HCT116 (cell line): ENCODE data around the gene COG6. TPM values are rescaled to one million over a fixed set of nuclear protein-coding genes. Genes with fewer than 3 reads are reported as not detected.

Experiments used
- ATAC-seq: fragments of 200-7000 bp; cut with Tn5 transposase; 2 replicates; pipeline ENCODE4 v1.9.1; 2020; ENCODE audit warnings: mild to moderate bottlenecking, moderate library complexity
- BruUV-seq: library from RNA; stranded (reverse); fragments of 400-500 nt; replicated peaks from 2 replicates; lab custom pipeline; 2021; lab: Mats Ljungman, UMichigan
- CTCF ChIA-PET: fragments of 300-600 bp; sonication (Branson Sonifier 250); formaldehyde crosslinking; loops from one replicate; lab custom pipeline; 2021; ENCODE audit warnings: antibody characterized with exemption; lab: Charles Lee
- POLR2A ChIA-PET: fragments of 300-600, 350-600 bp; sonication (Branson Sonifier 250); formaldehyde crosslinking; loops from one replicate; lab custom pipeline; 2021; ENCODE audit warnings: antibody characterized with exemption; lab: Charles Lee
- RAD21 ChIA-PET, 2 experiments: fragments of 300-600 bp; sonication (Branson Sonifier 250); formaldehyde crosslinking; loops; one replicate each; lab custom pipeline; 2023; ENCODE audit warnings: low total read pairs in 2 of 2; ENCODE audit not compliant: uncharacterized antibody in 2 of 2, unreplicated experiment in 2 of 2, low non-redundant PET in 1 of 2; lab: Charles Lee
- DNase-seq: peaks from one replicate; pipeline ENCODE4 v3.0.0-alpha.2; 2010; ENCODE audit warnings: low read depth, low spot score
- H2AFZ ChIP-seq: fragments of 200-600 bp; shearing (Covaris generic), sonication (generic); 2 replicates; pipeline ENCODE4 v1.6.1; 2017; ENCODE audit warnings: low read depth, mixed run types, mixed read lengths, antibody characterized with exemption, low read length; ENCODE audit not compliant: poor library complexity, severe bottlenecking
- H3K27ac ChIP-seq: 2 replicates; pipeline ENCODE4 v1.5.1; 2012; ENCODE audit warnings: low read depth, low read length
- H3K27me3 ChIP-seq: fragments of 200-600 bp; sonication (generic); 2 replicates; pipeline ENCODE4 v1.6.1; 2016; ENCODE audit warnings: mixed run types, low read length, mixed read lengths; ENCODE audit not compliant: insufficient read depth
- H3K36me3 ChIP-seq, 2 experiments: fragments of 200-500 bp in 1 of 2; fragments of 200-600 bp in 1 of 2; sonication (Bioruptor generic) in 1 of 2; sonication (generic) in 1 of 2; 2 replicates each; pipeline versions ENCODE4 v1.5.1 to v1.6.1; 2014 to 2016; ENCODE audit warnings: low read length in 2 of 2, inconsistent platforms in 1 of 2, mixed read lengths in 1 of 2, mixed run types in 1 of 2; ENCODE audit not compliant: insufficient read depth in 2 of 2, control insufficient read depth in 1 of 2
- H3K4me1 ChIP-seq, 2 experiments: fragments of 200-600 bp in 1 of 2; sonication (generic) in 1 of 2; 2 replicates each; pipeline versions ENCODE4 v1.5.1 to v1.6.1; 2012 to 2017; ENCODE audit warnings: low read length in 2 of 2, inconsistent platforms in 1 of 2, mild to moderate bottlenecking in 1 of 2, mixed read lengths in 1 of 2, mixed run types in 1 of 2, moderate library complexity in 1 of 2; ENCODE audit not compliant: insufficient read depth in 2 of 2, control insufficient read depth in 1 of 2
- H3K4me2 ChIP-seq: fragments of 200-600 bp; sonication (generic); 2 replicates; pipeline ENCODE4 v1.6.1; 2017; ENCODE audit warnings: mixed run types, low read length, mixed read lengths
- H3K4me3 ChIP-seq, 2 experiments: fragments of 200-600 bp in 1 of 2; sonication (generic) in 1 of 2; replicated peaks in 1 of 2; 2 replicates each; pipeline ENCODE4 v1.5.1; 2011 to 2016; ENCODE audit warnings: low read length in 2 of 2, control low read depth in 1 of 2, low read depth in 1 of 2, mild to moderate bottlenecking in 1 of 2, mixed read lengths in 1 of 2, mixed run types in 1 of 2
- H3K79me2 ChIP-seq: fragments of 200-600 bp; sonication (generic); 2 replicates; pipeline ENCODE4 v1.6.1; 2017; ENCODE audit warnings: mild to moderate bottlenecking, mixed run types, low read length, moderate library complexity, mixed read lengths; ENCODE audit not compliant: insufficient read depth
- H3K9ac ChIP-seq: fragments of 200-600 bp; sonication (generic); 2 replicates; pipeline ENCODE4 v1.6.1; 2016; ENCODE audit warnings: low read length, mixed read lengths
- H3K9me2 ChIP-seq: fragments of 200-600 bp; sonication (generic), shearing (Covaris generic); 2 replicates; pipeline ENCODE4 v1.6.1; 2017; ENCODE audit warnings: mixed run types, mild to moderate bottlenecking, moderate library complexity; ENCODE audit not compliant: insufficient read depth
- H3K9me3 ChIP-seq, 2 experiments: fragments of 200-500 bp in 1 of 2; fragments of 200-600 bp in 1 of 2; sonication (Bioruptor generic) in 1 of 2; sonication (generic) in 1 of 2; 2 replicates each; pipeline ENCODE4 v1.6.1; 2014 to 2017; ENCODE audit warnings: low read length in 2 of 2, mixed read lengths in 2 of 2, inconsistent platforms in 1 of 2, low read depth in 1 of 2, mild to moderate bottlenecking in 1 of 2, mixed run types in 1 of 2, moderate library complexity in 1 of 2; ENCODE audit not compliant: control insufficient read depth in 1 of 2, insufficient read depth in 1 of 2
- H4K20me1 ChIP-seq: fragments of 200-600 bp; sonication (generic), shearing (Covaris generic); 2 replicates; pipeline ENCODE4 v1.6.1; 2017; ENCODE audit warnings: mixed run types, mild to moderate bottlenecking, moderate library complexity; ENCODE audit not compliant: insufficient read depth
- ELF1 ChIP-seq: IDR thresholded peaks from 2 replicates; pipeline ENCODE4 v1.6.1; 2012; ENCODE audit warnings: low read depth, borderline replicate concordance
- RAD21 ChIP-seq: IDR thresholded peaks from 2 replicates; pipeline ENCODE4 v1.6.1; 2012; ENCODE audit warnings: low read depth, mild to moderate bottlenecking
- SIN3A ChIP-seq: IDR thresholded peaks from 2 replicates; pipeline ENCODE4 v1.6.1; 2012; ENCODE audit warnings: low read depth
- YY1 ChIP-seq: IDR thresholded peaks from 2 replicates; pipeline ENCODE4 v1.6.1; 2011; ENCODE audit warnings: low read length, low read depth, moderate library complexity, mild to moderate bottlenecking; ENCODE audit not compliant: insufficient replicate concordance; ENCODE audit errors: extremely low read depth
- intact Hi-C: fragments of 100-400 bp; cut with micrococcal nuclease; formaldehyde crosslinking; loops from 2 replicates; pipeline ENCODE4 v1.10.0; 2022
- total RNA-seq: library from RNA; stranded (reverse); gene quantifications from one replicate; pipeline ENCODE4 v1.2.1, GENCODE V29; 2021; ENCODE audit not compliant: unreplicated experiment
- TF ChIP-seq, protein P1 (sequence below), 3 experiments: fragments of 200-600 bp in 1 of 3; sonication (generic) in 1 of 3; IDR thresholded peaks in 2 of 3; conservative IDR thresholded peaks in 1 of 3; 2 replicates each; pipeline ENCODE4 v1.5.1; 2012 to 2017; ENCODE audit warnings: low read depth in 2 of 3, low read length in 2 of 3, antibody characterized with exemption in 1 of 3, borderline replicate concordance in 1 of 3, control low read depth in 1 of 3, mild to moderate bottlenecking in 1 of 3, mixed read lengths in 1 of 3, mixed run types in 1 of 3, moderate library complexity in 1 of 3; ENCODE audit not compliant: insufficient read depth in 1 of 3
- TF ChIP-seq, protein P2 (sequence below): IDR thresholded peaks from 2 replicates; pipeline ENCODE4 v1.6.1; 2011; ENCODE audit warnings: mild to moderate bottlenecking, low read length, moderate library complexity; ENCODE audit not compliant: insufficient replicate concordance; ENCODE audit errors: extremely low read depth

Gene COG6
- total RNA-seq, 1 experiment from 2014 or later: 33.6 TPM

DNA sequence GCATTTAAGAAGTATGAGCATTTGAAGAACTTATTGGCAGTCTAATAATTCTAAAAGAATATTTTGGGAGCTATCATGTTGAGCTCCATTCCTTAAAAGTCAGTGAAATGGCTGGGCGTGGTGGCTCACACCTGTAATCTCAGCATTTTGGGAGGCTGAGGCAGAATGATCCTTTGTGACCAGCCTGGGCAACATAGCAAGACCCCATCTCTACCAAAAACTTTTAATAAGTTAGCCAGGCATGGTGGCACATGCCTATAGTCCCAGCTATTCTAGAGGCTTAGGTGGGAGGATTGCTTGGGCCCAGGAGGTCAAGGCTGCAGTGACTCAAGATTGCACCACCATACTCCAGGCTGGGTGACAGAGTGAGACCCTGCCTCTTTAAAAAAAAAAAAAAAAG, 8.0 kb downstream of the COG6 start:
- no peak for TF ChIP-seq RAD21
- TF ChIP-seq, protein P1, sequence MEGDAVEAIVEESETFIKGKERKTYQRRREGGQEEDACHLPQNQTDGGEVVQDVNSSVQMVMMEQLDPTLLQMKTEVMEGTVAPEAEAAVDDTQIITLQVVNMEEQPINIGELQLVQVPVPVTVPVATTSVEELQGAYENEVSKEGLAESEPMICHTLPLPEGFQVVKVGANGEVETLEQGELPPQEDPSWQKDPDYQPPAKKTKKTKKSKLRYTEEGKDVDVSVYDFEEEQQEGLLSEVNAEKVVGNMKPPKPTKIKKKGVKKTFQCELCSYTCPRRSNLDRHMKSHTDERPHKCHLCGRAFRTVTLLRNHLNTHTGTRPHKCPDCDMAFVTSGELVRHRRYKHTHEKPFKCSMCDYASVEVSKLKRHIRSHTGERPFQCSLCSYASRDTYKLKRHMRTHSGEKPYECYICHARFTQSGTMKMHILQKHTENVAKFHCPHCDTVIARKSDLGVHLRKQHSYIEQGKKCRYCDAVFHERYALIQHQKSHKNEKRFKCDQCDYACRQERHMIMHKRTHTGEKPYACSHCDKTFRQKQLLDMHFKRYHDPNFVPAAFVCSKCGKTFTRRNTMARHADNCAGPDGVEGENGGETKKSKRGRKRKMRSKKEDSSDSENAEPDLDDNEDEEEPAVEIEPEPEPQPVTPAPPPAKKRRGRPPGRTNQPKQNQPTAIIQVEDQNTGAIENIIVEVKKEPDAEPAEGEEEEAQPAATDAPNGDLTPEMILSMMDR (IDR thresholded peaks at IDR 0.05 in 2 of 3, conservative IDR thresholded peaks at IDR 0.05 in 1 of 3; ENCODE audit: borderline replicate concordance in 1 of 3, insufficient read depth in 1 of 3, low read depth in 2 of 3, low read length in 2 of 3): no peak
- no peak for TF ChIP-seq ELF1
- TF ChIP-seq, protein P2, sequence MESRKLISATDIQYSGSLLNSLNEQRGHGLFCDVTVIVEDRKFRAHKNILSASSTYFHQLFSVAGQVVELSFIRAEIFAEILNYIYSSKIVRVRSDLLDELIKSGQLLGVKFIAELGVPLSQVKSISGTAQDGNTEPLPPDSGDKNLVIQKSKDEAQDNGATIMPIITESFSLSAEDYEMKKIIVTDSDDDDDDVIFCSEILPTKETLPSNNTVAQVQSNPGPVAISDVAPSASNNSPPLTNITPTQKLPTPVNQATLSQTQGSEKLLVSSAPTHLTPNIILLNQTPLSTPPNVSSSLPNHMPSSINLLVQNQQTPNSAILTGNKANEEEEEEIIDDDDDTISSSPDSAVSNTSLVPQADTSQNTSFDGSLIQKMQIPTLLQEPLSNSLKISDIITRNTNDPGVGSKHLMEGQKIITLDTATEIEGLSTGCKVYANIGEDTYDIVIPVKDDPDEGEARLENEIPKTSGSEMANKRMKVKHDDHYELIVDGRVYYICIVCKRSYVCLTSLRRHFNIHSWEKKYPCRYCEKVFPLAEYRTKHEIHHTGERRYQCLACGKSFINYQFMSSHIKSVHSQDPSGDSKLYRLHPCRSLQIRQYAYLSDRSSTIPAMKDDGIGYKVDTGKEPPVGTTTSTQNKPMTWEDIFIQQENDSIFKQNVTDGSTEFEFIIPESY: no peak
- no peak for TF ChIP-seq SIN3A
- no peak for TF ChIP-seq YY1
- Histone ChIP-seq H2AFZ (no peak overlapping the region), H3K4me1 (no peaks in the 10 kb centered on the region), H3K4me2 (no peak overlapping the region), H3K4me3 (no peak overlapping the region), H3K36me3 (peaks cover 3 to 25% of the 10 kb centered on the region in 2 experiments; a peak in 2 of 4 replicates), H4K20me1 (no peaks in the 10 kb centered on the region), H3K9ac (no peak overlapping the region), H3K27ac (no peak overlapping the region), H3K27me3 (no peaks in the 10 kb centered on the region), H3K9me2 (no peaks in the 10 kb centered on the region), H3K9me3 (no peaks in the 10 kb centered on the region), H3K79me2 (no peaks in the 10 kb centered on the region)
- RAD21 ChIA-PET: no interaction called here
- POLR2A ChIA-PET: no interaction called here
- CTCF ChIA-PET: no interaction called here
- DNase-seq: no peak
- intact Hi-C loops: no loop called here
- no TSS peak for BruUV-seq
- ATAC-seq: no peak
